Right atrium auricular region (tissue), 2 donors: ENCODE results near the gene ZNF91. TPM values are rescaled to one million over a fixed set of nuclear protein-coding genes. Genes with fewer than 3 reads are reported as not detected.
A peak's percentile ranks its signal among the peaks of the same experiment; 100 is the strongest.
"Not testable (repeated sequence)": the region's sequence is repeated elsewhere in the genome, so short reads cannot be mapped to it uniquely, and the experiment has no call there.

Experiments
- DNase-seq: peaks from one replicate; pipeline ENCODE4 v3.0.0-alpha.2; 2019; ENCODE audit warnings: low spot score
- H3K27ac ChIP-seq, 2 donors: fragments of 200-600 bp; sonication (generic); 1 replicate in 1 of 2; 2 replicates in 1 of 2; pipeline ENCODE4 v1.5.1; 2016 to 2019
- H3K27me3 ChIP-seq, 2 donors: fragments of 200-600 bp; sonication (generic); one replicate each; pipeline versions ENCODE4 v1.5.1 to v1.6.0; 2017 to 2019
- H3K36me3 ChIP-seq: fragments of 200-600 bp; sonication (generic); one replicate; pipeline ENCODE4 v1.5.1; 2016
- H3K4me1 ChIP-seq, 2 donors: fragments of 200-600 bp; sonication (generic); one replicate each; pipeline versions ENCODE4 v1.5.1 to v1.6.0; 2017 to 2019
- H3K4me3 ChIP-seq, 2 donors: fragments of 200-600 bp; sonication (generic); 1 replicate in 1 of 2; 2 replicates in 1 of 2; pipeline ENCODE4 v1.5.1; 2017 to 2019; ENCODE audit warnings: mild to moderate bottlenecking in 1 of 2, moderate library complexity in 1 of 2
- H3K9me3 ChIP-seq, 2 donors: fragments of 200-600 bp; sonication (generic); one replicate each; pipeline ENCODE4 v1.5.1; 2019
- CTCF ChIP-seq, 2 donors: fragments of 200-600 bp; sonication (generic); IDR thresholded peaks; one replicate each; pipeline ENCODE4 v1.5.1; 2019; ENCODE audit warnings: antibody characterized with exemption in 2 of 2
- total RNA-seq, 2 donors: library from RNA; depleted of rRNA; stranded (reverse); fragments of >200 nt; gene quantifications; one replicate each; pipeline ENCODE4 v1.1.0, GENCODE V29; 2016

The ZNF91 gene
- total RNA-seq, 2 donors from 2014 or later: 101 TPM

- no peaks in the 10 kb centered on the region for H3K27me3 ChIP-seq
- H3K4me3 ChIP-seq: no peak overlapping the region
- peaks cover 0 to 11% of the 10 kb centered on the region in 2 donors for H3K9me3 ChIP-seq
- H3K4me1 ChIP-seq: peaks cover 0 to 44% of the 10 kb centered on the region in 2 donors
- DNase-seq: no peak
- TF ChIP-seq CTCF (IDR thresholded peaks at IDR 0.05): no peak
- H3K27ac ChIP-seq: no peak overlapping the region
- H3K36me3 ChIP-seq: peaks cover 34% of the 10 kb centered on the region
These were observed 12.3 kb downstream of the ZNF91 start for GRCh38 chr19:23382955-23383354.

GRCh38 chr19:23381114-23381513 lies 14.2 kb downstream of the ZNF91 start:
- DNase-seq: no peak
- Histone ChIP-seq H3K9me3 (peaks cover 0 to 11% of the 10 kb centered on the region in 2 donors), H3K36me3 (peaks cover 25% of the 10 kb centered on the region), H3K4me1 (peaks cover 0 to 54% of the 10 kb centered on the region in 2 donors), H3K27ac (peak overlapping the region in 1 of 2 donors; percentile 9), H3K27me3 (no peaks in the 10 kb centered on the region), H3K4me3 (no peak overlapping the region)
- no peak for TF ChIP-seq CTCF (IDR thresholded peaks at IDR 0.05)

GRCh38 chr19:23379671-23380070 lies 15.6 kb downstream of the ZNF91 start:
- Histone ChIP-seq H3K4me1 (peaks cover 0 to 45% of the 10 kb centered on the region in 2 donors), H3K36me3 (peaks cover 25% of the 10 kb centered on the region), H3K27ac (peak overlapping the region; percentile 60 to 64), H3K9me3 (peaks cover 0 to 11% of the 10 kb centered on the region in 2 donors)
- H3K4me3 ChIP-seq, H3K27me3 ChIP-seq, DNase-seq: not testable (repeated sequence)

DNA sequence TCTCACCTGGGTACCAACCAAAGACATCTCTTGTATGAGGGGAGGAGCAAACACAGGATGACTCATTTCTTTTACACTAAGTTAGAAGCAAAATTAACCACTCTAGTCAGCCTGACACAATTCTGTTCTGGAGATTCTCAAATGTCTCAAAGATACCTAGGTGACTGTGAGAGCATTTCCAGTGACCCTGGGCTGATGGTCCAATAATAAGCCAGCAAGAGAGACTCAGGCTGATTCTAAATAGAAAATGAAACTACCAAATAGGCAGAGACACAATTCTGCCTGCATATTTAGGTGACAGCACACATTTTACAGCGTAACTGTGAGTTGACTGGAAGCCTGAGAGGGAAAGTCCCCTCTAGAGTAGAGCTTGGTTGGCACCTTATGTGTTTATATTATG lies 16.3 kb downstream of the ZNF91 start:
- TF ChIP-seq CTCF (IDR thresholded peaks at IDR 0.05): no peak
- Histone ChIP-seq H3K27ac (peak overlapping the region; percentile 60 to 64), H3K4me3 (no peak overlapping the region), H3K9me3 (peaks cover 0 to 11% of the 10 kb centered on the region in 2 donors), H3K36me3 (peaks cover 25% of the 10 kb centered on the region), H3K4me1 (peaks cover 0 to 38% of the 10 kb centered on the region in 2 donors), H3K27me3 (no peaks in the 10 kb centered on the region)
- no peak for DNase-seq

GRCh38 chr19:23377276-23377675 lies 18.0 kb downstream of the ZNF91 start:
- TF ChIP-seq CTCF (IDR thresholded peaks at IDR 0.05): no peak
- no peak for DNase-seq
- no peaks in the 10 kb centered on the region for H3K9me3 ChIP-seq
- peak overlapping the region; percentile 37 to 64 for H3K27ac ChIP-seq
- peaks cover 29% of the 10 kb centered on the region for H3K36me3 ChIP-seq
- H3K27me3 ChIP-seq: no peaks in the 10 kb centered on the region
- H3K4me1 ChIP-seq: peaks cover 0 to 38% of the 10 kb centered on the region in 2 donors
- H3K4me3 ChIP-seq: no peak overlapping the region

- H3K36me3 ChIP-seq: peaks cover 77% of the 10 kb centered on the region
These were observed 28.8 kb downstream of the ZNF91 start for GRCh38 chr19:23366437-23366836.

GRCh38 chr19:23366031-23366430 lies 29.2 kb downstream of the ZNF91 start:
- not testable (repeated sequence) for H3K4me3 ChIP-seq, H3K4me1 ChIP-seq, DNase-seq, H3K27me3 ChIP-seq
- H3K27ac ChIP-seq: peak overlapping the region in 1 of 2 donors; percentile 51
- peaks cover 72% of the 10 kb centered on the region for H3K36me3 ChIP-seq
- peaks cover 16 to 91% of the 10 kb centered on the region in 2 donors for H3K9me3 ChIP-seq

More at GRCh38 chr19:23366437-23366836, 28.8 kb downstream of the ZNF91 start:
- Histone ChIP-seq H3K27me3 (no peaks in the 10 kb centered on the region), H3K4me3 (no peak overlapping the region), H3K4me1 (no peaks in the 10 kb centered on the region), H3K27ac (peak overlapping the region in 1 of 2 donors; percentile 51), H3K9me3 (peaks cover 13 to 91% of the 10 kb centered on the region in 2 donors)
- DNase-seq: no peak
- TF ChIP-seq CTCF (IDR thresholded peaks at IDR 0.05): no peak
